IMR-90 (cell line): ENCODE measurements around the gene OCLN. TPM values are rescaled to one million over a fixed set of nuclear protein-coding genes. Genes with fewer than 3 reads are reported as not detected.

Source experiments
- ATAC-seq: fragments of 200-7000 bp; cut with Tn5 transposase; 2 replicates; pipeline ENCODE4 v1.9.1; 2020; ENCODE audit warnings: low read depth, mild to moderate bottlenecking, moderate library complexity
- BruUV-seq: library from RNA; stranded (reverse); fragments of 400-500 nt; replicated peaks from 2 replicates; lab custom pipeline; 2021; lab: Mats Ljungman, UMichigan
- CTCF ChIA-PET: fragments of 300-600 bp; formaldehyde crosslinking; extraction: SDS; loops from one replicate; lab custom pipeline; 2021; ENCODE audit warnings: antibody characterized with exemption; lab: Yijun Ruan, JAX
- POLR2A ChIA-PET: fragments of 300-600 bp; sonication (Branson Sonifier 250); formaldehyde crosslinking; loops from one replicate; lab custom pipeline; 2022; ENCODE audit warnings: antibody characterized with exemption; ENCODE audit not compliant: unreplicated experiment; lab: Charles Lee
- DNase-seq: peaks from one replicate; pipeline ENCODE4 v3.0.0; 2013
- H2AFZ ChIP-seq: replicated peaks from 2 replicates; pipeline ENCODE3; 2013; ENCODE audit warnings: low read length, mild to moderate bottlenecking; ENCODE audit not compliant: poor library complexity
- H2AK5ac ChIP-seq: 2 replicates; pipeline ENCODE4 v1.6.1; 2013; ENCODE audit warnings: low read depth, low read length, inconsistent platforms
- H2AK9ac ChIP-seq: replicated peaks from 2 replicates; pipeline ENCODE3; 2013; ENCODE audit warnings: mild to moderate bottlenecking, low read depth, low read length, moderate library complexity; ENCODE audit not compliant: poor library complexity
- H2BK120ac ChIP-seq: 2 replicates; pipeline ENCODE4 v1.6.1; 2013; ENCODE audit warnings: low read depth, low read length, inconsistent platforms
- H2BK15ac ChIP-seq: 3 replicates; pipeline ENCODE4 v1.6.1; 2013; ENCODE audit warnings: low read depth, low read length, inconsistent platforms
- H2BK20ac ChIP-seq: 2 replicates; pipeline ENCODE4 v1.6.1; 2013; ENCODE audit warnings: low read depth, mild to moderate bottlenecking, inconsistent platforms, low read length, moderate library complexity
- H2BK5ac ChIP-seq: 2 replicates; pipeline ENCODE4 v1.6.1; 2013; ENCODE audit warnings: mild to moderate bottlenecking, low read depth, low read length, inconsistent platforms; ENCODE audit not compliant: poor library complexity, severe bottlenecking
- H3K14ac ChIP-seq: replicated peaks from 2 replicates; pipeline ENCODE4 v1.6.1; 2013; ENCODE audit warnings: low read depth, low read length, inconsistent platforms
- H3K18ac ChIP-seq: 2 replicates; pipeline ENCODE4 v1.6.1; 2013; ENCODE audit warnings: low read depth, low read length, control low read depth
- H3K23ac ChIP-seq: 2 replicates; pipeline ENCODE4 v1.6.1; 2013; ENCODE audit warnings: low read depth, low read length, inconsistent platforms
- H3K27ac ChIP-seq: 2 replicates; pipeline ENCODE4 v1.5.1; 2013; ENCODE audit warnings: mild to moderate bottlenecking, control low read depth, low read length; ENCODE audit not compliant: insufficient read depth
- H3K27me3 ChIP-seq: 2 replicates; pipeline ENCODE4 v1.6.1; 2013; ENCODE audit warnings: low read length; ENCODE audit not compliant: control insufficient read depth, insufficient read depth
- H3K36me3 ChIP-seq: 2 replicates; pipeline ENCODE4 v1.6.1; 2013; ENCODE audit warnings: low read length, mixed read lengths; ENCODE audit not compliant: control insufficient read depth, insufficient read depth
- H3K4ac ChIP-seq: 2 replicates; pipeline ENCODE4 v1.6.1; 2013; ENCODE audit warnings: low read depth, low read length, inconsistent platforms
- H3K4me1 ChIP-seq: 2 replicates; pipeline ENCODE4 v1.6.1; 2013; ENCODE audit warnings: low read length, mixed read lengths; ENCODE audit not compliant: control insufficient read depth, insufficient read depth
- H3K4me2 ChIP-seq: 2 replicates; pipeline ENCODE4 v1.6.1; 2013; ENCODE audit warnings: low read depth, mild to moderate bottlenecking, control low read depth, low read length, moderate library complexity
- H3K4me3 ChIP-seq: 2 replicates; pipeline ENCODE4 v1.5.1; 2013; ENCODE audit warnings: low read depth, mild to moderate bottlenecking, control low read depth, low read length, moderate library complexity; ENCODE audit not compliant: insufficient read depth
- H3K56ac ChIP-seq: 2 replicates; pipeline ENCODE4 v1.6.1; 2013; ENCODE audit warnings: low read length, inconsistent platforms; ENCODE audit not compliant: insufficient read depth; ENCODE audit errors: extremely low read depth
- H3K79me1 ChIP-seq, 2 experiments: 2 replicates each; pipeline ENCODE4 v1.6.1; 2013; ENCODE audit warnings: low read length in 2 of 2, inconsistent platforms in 1 of 2, low read depth in 1 of 2
- H3K9ac ChIP-seq: 2 replicates; pipeline ENCODE4 v1.6.1; 2013; ENCODE audit warnings: low read depth, low read length, control low read depth
- H3K9me1 ChIP-seq: 2 replicates; pipeline ENCODE4 v1.6.1; 2013; ENCODE audit warnings: low read length, inconsistent platforms; ENCODE audit not compliant: insufficient read depth
- H3K9me3 ChIP-seq: 2 replicates; pipeline ENCODE4 v1.6.1; 2013; ENCODE audit warnings: low read length; ENCODE audit not compliant: control insufficient read depth, insufficient read depth
- H4K20me1 ChIP-seq: 2 replicates; pipeline ENCODE4 v1.6.1; 2013; ENCODE audit warnings: low read length, inconsistent platforms; ENCODE audit not compliant: insufficient read depth
- H4K5ac ChIP-seq: 2 replicates; pipeline ENCODE4 v1.6.1; 2013; ENCODE audit warnings: mild to moderate bottlenecking, low read depth, low read length, control low read depth
- H4K8ac ChIP-seq, 2 experiments: 2 replicates each; pipeline ENCODE4 v1.6.1; 2013; ENCODE audit warnings: low read depth in 2 of 2, low read length in 2 of 2, control low read depth in 1 of 2, inconsistent platforms in 1 of 2
- H4K91ac ChIP-seq: 2 replicates; pipeline ENCODE4 v1.6.1; 2013; ENCODE audit warnings: low read depth, low read length, inconsistent platforms; ENCODE audit not compliant: insufficient read depth
- BHLHE40 ChIP-seq: fragments of 150-350 bp; IDR thresholded peaks from 2 replicates; pipeline ENCODE4 v1.6.1; 2016; ENCODE audit warnings: mild to moderate bottlenecking, low read depth, low read length
- CEBPB ChIP-seq: IDR thresholded peaks from 2 replicates; pipeline ENCODE4 v1.6.1; 2012; ENCODE audit warnings: low read depth, low read length, improper control_type of control experiment
- CHD1 ChIP-seq: IDR thresholded peaks from 2 replicates; pipeline ENCODE4 v1.6.1; 2012; ENCODE audit warnings: low read depth, low read length, improper control_type of control experiment
- CTCF ChIP-seq: conservative IDR thresholded peaks from 2 replicates; pipeline ENCODE4 v1.5.1; 2012; ENCODE audit warnings: mild to moderate bottlenecking, low read depth, low read length, improper control_type of control experiment
- ELK1 ChIP-seq: fragments of 150-350 bp; IDR thresholded peaks from 2 replicates; pipeline ENCODE4 v1.6.1; 2016; ENCODE audit warnings: low read depth, mild to moderate bottlenecking, low read length, moderate library complexity, borderline replicate concordance
- FOS ChIP-seq: fragments of 150-350 bp; IDR thresholded peaks from 2 replicates; pipeline ENCODE4 v1.6.1; 2016; ENCODE audit warnings: low read depth, low read length
- MAFK ChIP-seq: IDR thresholded peaks from 2 replicates; pipeline ENCODE4 v1.6.1; 2012; ENCODE audit warnings: low read depth, low read length, improper control_type of control experiment
- MAZ ChIP-seq: IDR thresholded peaks from 2 replicates; pipeline ENCODE4 v1.6.1; 2012; ENCODE audit warnings: low read depth, mild to moderate bottlenecking, low read length, improper control_type of control experiment, moderate library complexity, borderline replicate concordance
- MXI1 ChIP-seq: IDR thresholded peaks from 2 replicates; pipeline ENCODE4 v1.6.1; 2012; ENCODE audit warnings: low read depth, mild to moderate bottlenecking, low read length, moderate library complexity, borderline replicate concordance
- NFE2L2 ChIP-seq: fragments of 150-350 bp; IDR thresholded peaks from 2 replicates; pipeline ENCODE4 v1.6.1; 2016; ENCODE audit warnings: low read depth, mild to moderate bottlenecking, low read length
- POLR2A ChIP-seq: IDR thresholded peaks from 2 replicates; pipeline ENCODE4 v1.6.1; 2012; ENCODE audit warnings: mild to moderate bottlenecking, low read depth, low read length
- RAD21 ChIP-seq: IDR thresholded peaks from 2 replicates; pipeline ENCODE4 v1.6.1; 2012; ENCODE audit warnings: low read length, improper control_type of control experiment
- RCOR1 ChIP-seq: IDR thresholded peaks from 2 replicates; pipeline ENCODE4 v1.6.1; 2012; ENCODE audit warnings: mild to moderate bottlenecking, low read length, improper control_type of control experiment; ENCODE audit not compliant: insufficient replicate concordance
- RFX5 ChIP-seq: IDR thresholded peaks from 2 replicates; pipeline ENCODE4 v1.8.0; 2012; ENCODE audit warnings: low read depth, mild to moderate bottlenecking, low read length, moderate library complexity
- SMC3 ChIP-seq: fragments of 150-350 bp; IDR thresholded peaks from 2 replicates; pipeline ENCODE4 v1.6.1; 2016; ENCODE audit warnings: low read depth, mild to moderate bottlenecking, antibody characterized with exemption, low read length, moderate library complexity
- WGBS, 2 experiments: methylation state at CpG; one replicate each; pipeline versions ENCODE4 v1.1.5 to v1.1.7; 2013; ENCODE audit warnings: missing lambda C conversion rate in 2 of 2; ENCODE audit not compliant: insufficient read length in 1 of 2; ENCODE audit errors: extremely low coverage in 2 of 2; 5-methylcytosine and 5-hydroxymethylcytosine counted together
- dilution Hi-C: fragments of 300-500 bp; cut with HindIII; formaldehyde crosslinking; loops from one replicate; pipeline ENCODE4 v1.14.3; 2018; ENCODE audit warnings: low sequenced_read_pairs; ENCODE audit not compliant: unreplicated experiment
- in situ Hi-C: fragments of 300-500 bp; cut with MboI; formaldehyde crosslinking; loops from 3 replicates; pipeline ENCODE4 v1.14.3; 2019; ENCODE audit warnings: low sequenced_read_pairs, inconsistent platforms, mixed read lengths
- intact Hi-C: fragments of 100-400 bp; cut with micrococcal nuclease; formaldehyde crosslinking; loops from 2 replicates; pipeline ENCODE4 v1.10.0; 2022
- polyA plus RNA-seq, 3 experiments: library from polyadenylated mRNA; depleted of rRNA; stranded (reverse); fragments of >200 nt; gene quantifications; 2 replicates each; pipeline ENCODE4 v1.2.3, GENCODE V29; 2012; ENCODE audit warnings: low replicate concordance in 1 of 3
- total RNA-seq: library from RNA; depleted of rRNA; stranded (reverse); fragments of >200 nt; gene quantifications from 2 replicates; pipeline ENCODE4 v1.2.3, GENCODE V29; 2012
- TF ChIP-seq, protein P1 (sequence below): fragments of 150-350 bp; IDR thresholded peaks from 2 replicates; pipeline ENCODE4 v1.6.1; 2017; ENCODE audit warnings: mild to moderate bottlenecking, antibody characterized with exemption, low read length, low read depth

The OCLN gene
- total and polyA plus RNA-seq, 2 of the 4 experiments (the other 2 are of a cell fraction): 0.72 to 0.99 TPM

DNA sequence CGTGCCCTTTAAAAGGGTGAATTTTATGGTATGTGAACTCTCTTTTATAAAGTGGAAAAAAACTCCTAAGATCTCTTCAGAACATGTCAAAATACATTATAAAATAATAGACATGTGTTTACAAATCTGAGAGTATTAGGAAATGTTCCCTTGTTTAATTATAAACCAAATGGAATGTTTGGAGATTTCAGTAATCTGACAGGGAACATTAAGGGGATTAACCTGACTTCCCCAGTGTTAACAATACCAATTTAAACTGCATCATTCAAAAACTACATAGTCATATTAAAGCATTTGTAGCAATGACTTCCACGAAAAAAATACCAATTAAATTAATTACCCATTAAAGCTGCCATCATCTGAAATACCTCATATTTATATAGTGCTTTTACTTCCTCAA is 1.6 kb upstream of the OCLN start:
- H3K14ac ChIP-seq: no peak overlapping the region
- in situ Hi-C loops (no loop called here), intact Hi-C loops (loop anchor here (10.0 kb wide), 1 partner anchor 46 kb away; no protein-coding TSS in a partner anchor), dilution Hi-C loops (no loop called here)
- H2AK9ac ChIP-seq: no peak overlapping the region
- no peaks in the 10 kb centered on the region for H3K9me3 ChIP-seq
- DNase-seq: no peak
- H3K9me1 ChIP-seq: no peaks in the 10 kb centered on the region
- TF ChIP-seq FOS (no peak), SMC3 (no peak), RFX5 (no peak), MAFK (no peak), BHLHE40 (no peak), CHD1 (no peak), MAZ (no peak), NFE2L2 (no peak), ELK1 (no peak), CEBPB (no peak), CTCF (no peak), RAD21 (no peak), MXI1 (no peak), POLR2A (no peak), RCOR1 (no peak)
- TF ChIP-seq, protein P1, sequence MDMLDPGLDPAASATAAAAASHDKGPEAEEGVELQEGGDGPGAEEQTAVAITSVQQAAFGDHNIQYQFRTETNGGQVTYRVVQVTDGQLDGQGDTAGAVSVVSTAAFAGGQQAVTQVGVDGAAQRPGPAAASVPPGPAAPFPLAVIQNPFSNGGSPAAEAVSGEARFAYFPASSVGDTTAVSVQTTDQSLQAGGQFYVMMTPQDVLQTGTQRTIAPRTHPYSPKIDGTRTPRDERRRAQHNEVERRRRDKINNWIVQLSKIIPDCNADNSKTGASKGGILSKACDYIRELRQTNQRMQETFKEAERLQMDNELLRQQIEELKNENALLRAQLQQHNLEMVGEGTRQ: no peak
- ChIA-PET CTCF (no interaction called here), POLR2A (no interaction called here)
- no peak overlapping the region for H2BK15ac ChIP-seq
- no peak overlapping the region for H3K23ac ChIP-seq
- H2BK5ac ChIP-seq: no peak overlapping the region
- H4K20me1 ChIP-seq: no peaks in the 10 kb centered on the region
- no peak overlapping the region for H2BK20ac ChIP-seq
- H3K4ac ChIP-seq: no peak overlapping the region
- H3K27me3 ChIP-seq: peaks cover 48% of the 10 kb centered on the region
- no peak overlapping the region for H3K4me2 ChIP-seq
- no peak overlapping the region for H2AFZ ChIP-seq
- no CpG with 5 or more reads among the region's 2 CpGs for WGBS, 2 experiments
- H3K36me3 ChIP-seq: no peaks in the 10 kb centered on the region
- no peaks in the 10 kb centered on the region for H3K79me1 ChIP-seq
- no peak overlapping the region for H2BK120ac ChIP-seq
- no TSS peak for BruUV-seq
- H4K91ac ChIP-seq: no peak overlapping the region
- H3K56ac ChIP-seq: no peak overlapping the region
- no peak overlapping the region for H2AK5ac ChIP-seq
- H4K5ac ChIP-seq: no peak overlapping the region
- peaks cover 6% of the 10 kb centered on the region for H3K4me1 ChIP-seq
- H4K8ac ChIP-seq: no peak overlapping the region
- ATAC-seq: no peak
- H3K18ac ChIP-seq: no peak overlapping the region
- H3K27ac ChIP-seq: no peak overlapping the region
- no peak overlapping the region for H3K4me3 ChIP-seq
- no peak overlapping the region for H3K9ac ChIP-seq
